ENCODE measurements around the gene MID1.

MID1 gene

DNA sequence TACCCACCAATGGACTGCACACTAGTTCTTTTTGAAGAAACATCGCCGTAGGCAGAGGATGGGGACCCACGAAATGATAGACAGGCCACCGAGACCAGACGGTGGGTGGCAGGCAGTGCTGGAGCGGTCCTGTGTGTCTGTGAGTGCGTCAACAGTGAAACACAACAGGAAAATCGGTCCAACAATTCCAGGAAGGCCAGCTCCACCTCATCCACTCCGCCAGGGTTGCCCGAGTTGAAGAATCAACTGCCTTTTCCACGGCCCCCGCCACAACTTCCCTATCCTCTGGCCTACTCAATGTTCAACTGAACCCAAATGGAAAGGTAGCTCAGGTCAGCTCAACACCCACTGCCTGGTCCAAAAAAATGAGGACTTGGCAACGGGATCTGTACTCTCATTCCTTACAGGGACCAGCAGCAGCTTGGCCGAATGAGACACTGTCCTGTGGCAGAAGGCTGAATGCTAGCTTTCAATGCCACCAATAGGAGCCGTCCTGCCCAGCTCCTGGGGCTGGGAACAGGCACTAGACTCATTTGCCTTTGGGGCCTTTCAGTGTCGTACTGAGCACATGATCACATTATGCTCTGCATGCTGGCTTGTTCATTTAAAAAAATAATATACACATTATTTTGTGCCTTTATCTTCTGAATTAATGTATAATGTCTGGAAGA is 43.5 kb downstream of the MID1 start:
- DNase-seq (ENCODE audit: low read depth), result no peak

DNA sequence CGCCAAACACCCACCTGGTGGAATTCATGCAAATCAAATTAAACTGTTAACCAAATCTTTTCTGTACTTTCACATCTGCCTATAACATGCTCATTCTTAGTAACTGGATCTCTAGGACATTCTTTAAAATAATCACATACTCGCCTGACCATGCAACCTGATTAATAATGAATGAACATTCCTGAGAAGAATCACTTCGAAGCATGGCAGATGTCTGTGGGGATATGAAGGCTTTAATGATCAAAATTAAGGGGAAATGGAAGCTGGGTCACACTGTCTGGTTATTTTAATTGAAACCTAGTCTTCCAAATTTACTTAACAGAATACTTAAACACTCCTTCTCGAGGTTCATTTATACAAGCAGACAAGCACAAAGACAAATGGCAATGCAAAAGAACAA is 44.2 kb downstream of the MID1 start:
- no peak for DNase-seq (ENCODE audit: low read depth)

DNA sequence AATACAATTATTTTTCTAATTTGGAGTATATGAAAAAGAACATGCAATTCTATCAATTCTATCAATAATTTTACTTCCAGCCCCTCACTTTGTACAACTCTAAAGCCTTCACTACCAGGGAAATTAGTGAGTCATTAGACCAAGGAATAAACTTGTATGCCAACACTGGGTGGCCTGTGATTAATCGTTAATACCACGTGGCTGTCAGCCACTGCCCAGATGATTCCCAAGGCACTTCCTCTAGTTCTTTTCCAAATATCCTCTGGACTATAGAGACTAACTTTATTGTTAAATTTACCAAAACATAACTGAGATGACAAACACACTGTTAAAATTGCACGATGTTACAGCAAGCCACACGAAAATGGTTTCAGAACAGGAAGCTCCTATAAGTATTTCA is 45.7 kb downstream of the MID1 start:
- DNase-seq (ENCODE audit: low read depth), result peak; percentile 66

DNA sequence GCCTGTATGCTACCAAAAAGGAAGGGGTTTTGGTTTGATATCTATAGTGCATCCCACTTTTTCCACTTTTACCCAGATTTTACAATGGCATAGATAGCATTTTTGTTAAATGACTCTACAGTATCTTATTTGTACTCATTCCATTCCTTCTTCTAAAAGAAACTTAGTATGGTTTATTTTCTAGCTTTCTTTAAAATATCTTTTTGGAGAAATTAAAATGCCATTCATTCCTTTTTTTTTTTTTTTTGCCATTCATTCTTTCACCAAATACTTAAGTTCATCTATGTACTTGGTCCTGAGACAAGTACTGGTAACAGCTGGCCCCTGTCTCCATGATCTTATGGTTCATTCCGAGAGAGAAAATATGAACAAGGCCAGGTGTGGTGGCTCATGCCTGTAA is 49.1 kb downstream of the MID1 start:
- DNase-seq (ENCODE audit: low read depth), result peak; percentile 61

DNA sequence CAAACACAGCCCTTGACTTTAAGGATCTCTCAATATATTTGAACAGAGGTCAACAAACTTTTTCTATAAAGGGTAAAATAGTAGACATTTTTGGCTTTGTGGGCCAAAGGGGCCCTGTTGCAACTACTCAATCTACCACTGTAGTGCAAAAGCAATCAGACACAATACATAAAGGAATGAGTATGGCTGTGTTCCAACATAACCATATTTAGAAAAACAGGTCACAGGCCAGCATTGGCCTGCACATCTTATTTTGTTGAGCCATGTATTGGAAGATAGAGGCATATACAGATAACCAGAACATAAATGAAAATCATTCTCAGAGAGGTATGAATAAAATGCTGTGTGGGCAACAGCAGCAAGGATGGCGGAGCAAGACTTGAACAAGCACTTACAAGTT is 49.8 kb downstream of the MID1 start:
- no peak for DNase-seq (ENCODE audit: low read depth)

GRCh38 chrX:10569946-10570345 is 50.4 kb downstream of the MID1 start:
- no peak for DNase-seq (ENCODE audit: low read depth)

GRCh38 chrX:10568428-10568827 is 52.0 kb downstream of the MID1 start:
- no peak for DNase-seq (ENCODE audit: low read depth)

DNA sequence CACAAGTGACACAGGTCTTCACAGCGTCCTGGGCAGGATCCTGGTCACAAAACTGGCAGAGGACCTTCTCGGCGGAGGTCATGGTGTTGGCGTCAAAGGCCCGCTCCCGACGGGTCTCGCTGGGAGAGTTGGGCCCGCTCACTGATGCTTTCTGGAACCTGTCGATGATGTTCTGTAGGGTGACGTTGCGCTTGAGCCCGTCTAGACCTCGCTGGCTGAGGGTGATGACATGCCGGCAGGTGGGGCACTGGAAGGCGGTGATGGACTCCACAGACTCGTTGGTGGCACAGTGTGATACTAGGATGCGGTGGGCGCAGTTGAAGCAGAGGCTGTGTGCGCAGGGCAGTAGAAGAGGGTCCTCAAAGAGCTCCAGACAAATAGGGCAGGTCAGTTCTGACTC is 53.2 kb downstream of the MID1 start:
- DNase-seq (ENCODE audit: low read depth), result no peak

DNA sequence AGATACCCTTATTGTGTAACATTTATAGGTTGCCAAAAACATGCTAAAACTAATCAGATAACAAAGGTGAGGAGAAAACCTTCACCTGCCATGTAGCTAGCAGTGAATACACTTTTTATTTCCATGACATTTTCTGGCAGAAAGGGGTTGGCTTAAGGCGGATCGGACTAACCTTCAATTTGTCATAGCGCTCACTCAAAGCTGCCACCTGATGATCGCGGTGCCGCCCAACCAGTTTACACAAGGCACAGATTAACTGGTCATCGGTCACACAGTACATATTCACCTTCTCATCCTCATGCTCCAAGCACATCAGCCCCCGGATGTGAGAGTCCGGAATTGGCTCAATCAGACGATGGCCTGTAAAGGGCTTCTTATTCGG is 53.7 kb downstream of the MID1 start:
- no peak for DNase-seq (ENCODE audit: low read depth)

DNA sequence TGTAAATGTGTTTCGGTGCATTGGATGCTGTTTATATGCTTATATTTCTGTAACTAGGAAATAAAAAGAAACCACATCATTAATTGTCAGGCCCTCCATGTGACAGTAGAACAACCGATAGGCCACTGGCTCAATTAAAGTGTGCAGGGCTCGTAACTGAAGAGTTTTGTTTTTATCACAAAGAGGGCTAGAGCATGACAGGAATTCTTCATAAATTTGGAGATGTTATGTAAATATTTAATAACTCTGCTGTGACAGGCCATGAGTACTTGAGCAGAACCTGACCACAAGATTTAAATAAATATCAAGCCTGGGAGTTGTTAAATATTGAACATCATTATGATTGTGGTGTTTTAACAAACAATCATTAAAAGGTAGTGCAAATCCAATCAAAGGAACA is 55.9 kb downstream of the MID1 start:
- no peak for DNase-seq (ENCODE audit: low read depth)

DNA sequence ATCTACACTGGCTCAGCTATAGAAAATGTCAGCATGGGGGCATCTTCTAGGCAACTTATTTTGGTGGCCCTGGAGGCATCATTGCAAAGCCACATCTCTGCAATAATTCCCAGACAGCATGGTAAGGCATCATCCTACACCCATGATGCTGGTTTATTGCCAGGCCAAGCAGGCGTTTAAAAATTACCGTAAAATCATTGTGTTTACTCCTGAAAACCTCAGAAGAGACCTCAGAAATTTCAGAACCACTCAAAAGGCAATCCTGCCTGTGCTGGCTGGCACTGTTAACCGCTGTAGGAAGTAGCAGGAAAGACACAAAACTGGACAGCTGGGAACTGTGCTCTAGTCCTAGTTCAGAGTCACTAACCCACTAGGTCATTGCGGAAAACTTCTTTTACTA is 63.2 kb downstream of the MID1 start:
- peak; percentile 39 for DNase-seq (ENCODE audit: low read depth)

GRCh38 chrX:10556405-10556804 is 64.0 kb downstream of the MID1 start:
- DNase-seq (ENCODE audit: low read depth), result no peak

- DNase-seq (ENCODE audit: low read depth), result no peak
Observed at GRCh38 chrX:10555846-10556245, 64.5 kb downstream of the MID1 start.

DNA sequence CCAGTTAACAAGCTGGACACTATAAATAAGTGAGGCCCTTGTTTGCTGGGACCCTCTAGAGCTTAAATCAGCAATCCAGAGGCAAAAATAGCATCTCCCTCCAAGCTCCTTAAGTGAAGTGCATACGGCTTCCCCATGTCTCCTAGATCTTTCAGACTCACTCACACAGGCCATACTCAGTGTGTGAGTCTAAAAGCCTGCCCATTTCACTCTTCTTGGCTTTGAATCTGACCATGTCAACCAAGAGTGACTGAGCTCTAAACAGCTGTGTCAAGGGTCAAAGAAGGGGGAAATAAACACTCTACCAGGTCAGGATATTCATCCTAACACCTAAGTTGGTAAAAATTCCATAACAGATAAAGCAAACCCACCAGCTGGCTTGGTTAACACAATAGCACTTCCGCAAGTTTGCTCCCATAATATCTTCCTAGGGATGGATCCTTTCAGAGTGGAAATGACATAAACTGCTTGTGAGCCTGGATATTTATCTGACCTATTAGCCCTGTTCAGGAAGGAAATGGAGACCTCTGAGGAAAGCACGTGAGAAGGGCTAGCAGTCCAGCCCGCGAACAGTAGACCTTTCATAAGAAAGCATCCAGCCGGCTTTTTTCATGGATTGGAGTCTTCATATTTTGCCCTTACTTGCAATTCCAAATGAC is 65.6 kb downstream of the MID1 start:
- no peak for DNase-seq (ENCODE audit: low read depth)

DNA sequence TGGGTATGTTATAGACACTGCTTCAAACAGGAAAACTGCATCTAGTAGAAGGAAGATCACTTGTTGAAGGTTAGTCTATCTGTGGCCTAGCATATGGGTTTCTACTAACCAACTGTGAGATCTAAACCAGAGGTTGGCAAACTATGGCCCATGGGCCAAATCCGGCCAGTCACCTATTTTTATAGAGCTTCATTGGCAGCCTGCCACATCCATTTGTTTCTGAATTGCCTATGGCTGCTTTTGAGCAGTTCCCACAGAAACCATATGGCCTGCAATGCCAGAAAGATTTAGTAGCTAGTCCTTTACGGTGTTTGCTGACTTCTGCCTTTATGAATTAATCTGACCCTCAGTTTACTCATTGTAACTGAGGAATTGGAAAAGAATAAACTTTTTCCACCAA is 71.1 kb downstream of the MID1 start:
- DNase-seq (ENCODE audit: low read depth), result peak; percentile 70

DNA sequence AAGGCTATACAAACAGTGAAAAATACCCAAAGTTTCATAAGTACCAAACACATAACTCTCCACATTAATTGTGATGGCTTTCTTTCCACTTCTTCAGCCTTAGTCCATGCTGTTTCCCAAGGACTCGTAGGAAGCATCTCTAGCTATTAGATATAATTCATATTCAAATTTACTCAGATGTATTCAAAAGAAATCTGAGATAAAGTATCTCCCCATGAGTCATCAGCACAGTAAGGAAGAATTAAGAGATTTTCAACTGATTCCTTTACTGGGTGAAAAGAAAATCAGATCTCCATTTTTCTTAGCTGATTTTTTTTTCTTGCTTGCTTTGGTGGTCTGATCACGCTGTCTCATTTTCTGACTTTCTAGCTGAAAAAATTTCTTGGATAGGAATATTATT is 71.7 kb downstream of the MID1 start:
- DNase-seq (ENCODE audit: low read depth), result no peak

GRCh38 chrX:10545882-10546281 is 74.5 kb downstream of the MID1 start:
- no peak for DNase-seq (ENCODE audit: low read depth)

GRCh38 chrX:10542586-10542985 is 77.8 kb downstream of the MID1 start:
- no peak for DNase-seq (ENCODE audit: low read depth)

DNA sequence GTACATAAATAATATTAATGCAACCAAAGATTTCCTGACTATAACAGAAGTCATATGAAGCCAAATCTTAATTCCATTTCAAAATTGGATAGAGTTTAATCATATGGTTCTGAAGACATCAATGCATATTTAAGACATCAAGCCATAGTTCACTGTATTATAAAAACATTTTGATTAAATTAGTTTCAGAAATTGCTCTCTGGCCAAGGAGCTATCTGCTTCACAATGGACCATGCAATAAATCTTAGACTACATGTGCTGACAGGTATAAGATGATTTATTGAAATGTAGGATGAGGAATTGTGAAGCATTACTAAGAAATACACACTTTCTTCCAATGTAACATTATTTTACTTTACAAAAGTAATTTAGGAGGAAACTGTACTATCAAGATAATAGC is 81.6 kb downstream of the MID1 start:
- no peak for DNase-seq (ENCODE audit: low read depth)

- no peak for DNase-seq (ENCODE audit: low read depth)
Observed at GRCh38 chrX:10537308-10537707, 83.1 kb downstream of the MID1 start.

DNA sequence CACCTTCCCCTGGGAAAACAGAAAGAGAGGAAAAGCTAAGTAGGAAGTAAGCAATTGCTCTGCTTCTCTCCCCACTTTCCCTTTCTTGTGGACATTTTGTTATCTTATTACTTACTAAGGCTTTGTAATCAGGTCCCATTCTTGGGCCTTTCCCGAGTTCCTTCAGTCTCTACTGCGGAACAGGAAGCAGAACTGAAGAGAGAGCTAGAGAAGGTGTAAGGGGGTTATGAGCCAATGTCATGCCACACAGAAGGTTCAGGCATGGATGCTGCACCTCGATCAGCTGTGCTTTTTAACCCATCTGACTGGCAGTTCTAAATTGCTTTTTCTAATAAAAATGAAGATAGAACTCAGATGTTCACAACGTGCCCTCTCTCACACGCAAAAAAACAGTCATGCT is 83.6 kb downstream of the MID1 start:
- no peak for DNase-seq (ENCODE audit: low read depth)

GRCh38 chrX:10534611-10535010 is 85.8 kb downstream of the MID1 start:
- peak; percentile 21 for DNase-seq (ENCODE audit: low read depth)

- DNase-seq (ENCODE audit: low read depth), result peak; percentile 30
Observed at GRCh38 chrX:10533696-10534365, 86.6 kb downstream of the MID1 start.

- no peak for DNase-seq (ENCODE audit: low read depth)
Observed at GRCh38 chrX:10531927-10532326, 88.5 kb downstream of the MID1 start.
